Left colon (tissue), 2 donors: ENCODE results near the gene TPM3. TPM values are rescaled to one million over a fixed set of nuclear protein-coding genes. Genes with fewer than 3 reads are reported as not detected.
"Not testable (repeated sequence)": the region's sequence is repeated elsewhere in the genome, so short reads cannot be mapped to it uniquely, and the experiment has no call there.

ENCODE experiments used
- ATAC-seq: fragments of 200-7000 bp; cut with Tn5 transposase; one replicate; pipeline ENCODE4 v1.9.1; 2020; ENCODE audit warnings: mild to moderate bottlenecking, moderate library complexity
- DNase-seq, 2 donors: peaks; one replicate each; pipeline ENCODE4 v3.0.0-alpha.2; 2020
- intact Hi-C, 2 donors: fragments of 100-400 bp; cut with DNase I in 1 of 2; cut with micrococcal nuclease in 1 of 2; formaldehyde crosslinking; loops; one replicate each; pipeline versions ENCODE4 v1.11.2 to v1.14.0; 2022; cut with DNase I, micrococcal nuclease
- microRNA-seq, 2 donors: library from miRNA; unstranded; fragments of <30 nt; microRNA quantifications; one replicate each; pipeline versions ENCODE4 v1.1.0 to v1.2.0, GENCODE V29; 2020
- total RNA-seq, 2 donors: library from RNA; stranded (reverse); fragmentation: NEBNext Ultra II Directional; extraction: Animal tissue kit (Norgen Biotek cat#: 25700); gene quantifications; one replicate each; pipeline ENCODE4 v1.2.1, GENCODE V29; 2021
- donor health status: DM: no; HTN: no; CAD: no.
- donor health status: DM: yes; HTN: yes; CAD: no.

Gene TPM3
- total RNA-seq, 2 donors from 2014 or later, result 490 to 491 TPM

- intact Hi-C loops, result no loop called here
- no peak for ATAC-seq
- DNase-seq, result no peak
Observed at GRCh38 chr1:154141240-154141639, 50.7 kb downstream of the TPM3 start.

DNA sequence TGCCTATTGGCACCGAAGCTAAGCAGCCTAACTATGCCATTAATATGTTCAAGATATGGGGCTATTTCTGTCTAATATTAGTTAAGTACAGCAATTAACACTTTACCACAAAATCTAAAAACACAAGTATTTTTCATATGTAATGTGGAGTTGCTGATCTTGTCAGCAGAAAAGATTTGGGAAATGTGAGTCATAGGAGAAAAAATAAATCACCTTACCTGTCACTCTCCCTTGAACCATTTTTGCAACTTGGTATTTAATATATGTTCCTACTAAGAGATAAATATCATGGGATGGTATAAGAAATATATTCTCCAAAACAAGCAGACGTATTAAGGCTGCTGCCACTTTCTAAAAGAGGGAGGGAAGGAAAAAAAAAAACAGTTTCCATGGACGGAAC is 54.0 kb downstream of the TPM3 start:
- DNase-seq (no peak), ATAC-seq (no peak)
- intact Hi-C loops, result no loop called here

DNA sequence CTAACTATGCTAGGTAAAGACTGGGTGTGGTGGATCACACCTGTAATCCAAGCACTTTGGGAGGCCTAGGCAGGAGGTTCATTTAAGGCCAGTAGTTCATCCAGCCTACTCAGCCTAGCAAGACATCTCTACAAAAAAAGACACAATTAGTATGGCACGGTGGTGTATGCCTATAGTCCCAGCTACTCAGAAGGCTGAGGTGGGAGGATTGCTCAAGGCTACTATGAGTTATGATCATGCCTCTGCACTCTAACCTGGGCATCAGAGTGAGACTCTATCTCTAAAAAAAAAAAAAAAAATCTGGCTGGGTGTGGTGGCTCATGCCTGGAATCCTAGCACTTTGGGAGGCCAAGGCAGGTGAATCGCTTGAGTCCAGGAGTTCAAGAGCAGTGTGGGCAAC is 58.6 kb downstream of the TPM3 start:
- ATAC-seq (no peak), DNase-seq (no peak)
- intact Hi-C loops, result no loop called here

DNA sequence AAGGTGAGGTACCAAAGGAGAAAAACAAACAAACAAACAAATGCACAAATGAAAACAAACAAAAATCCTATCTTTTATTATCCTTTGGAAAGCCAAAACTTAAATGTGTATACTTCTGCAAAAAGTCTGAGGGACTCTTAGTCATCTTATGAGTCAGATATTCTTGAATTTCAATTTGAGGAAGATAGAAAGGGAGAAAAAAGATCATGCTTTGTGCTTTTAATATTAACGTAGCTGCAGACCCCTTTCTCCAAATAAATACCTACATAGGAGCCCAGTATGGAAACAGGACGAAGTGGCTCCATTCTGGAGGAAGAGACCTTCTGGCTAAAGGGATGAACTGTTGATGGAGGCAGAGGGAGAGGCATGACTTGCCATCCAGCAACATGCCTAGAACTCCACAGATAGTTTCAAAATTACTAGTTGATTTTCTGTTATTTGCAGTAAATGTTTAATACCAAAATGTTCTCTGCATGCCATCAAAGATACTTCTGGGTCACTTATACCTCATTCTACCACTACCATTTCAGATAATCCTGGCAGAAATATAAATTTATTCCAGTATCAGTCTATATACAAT is 62.4 kb downstream of the TPM3 start:
- intact Hi-C loops, result no loop called here
- DNase-seq (no peak), ATAC-seq (no peak)

DNA sequence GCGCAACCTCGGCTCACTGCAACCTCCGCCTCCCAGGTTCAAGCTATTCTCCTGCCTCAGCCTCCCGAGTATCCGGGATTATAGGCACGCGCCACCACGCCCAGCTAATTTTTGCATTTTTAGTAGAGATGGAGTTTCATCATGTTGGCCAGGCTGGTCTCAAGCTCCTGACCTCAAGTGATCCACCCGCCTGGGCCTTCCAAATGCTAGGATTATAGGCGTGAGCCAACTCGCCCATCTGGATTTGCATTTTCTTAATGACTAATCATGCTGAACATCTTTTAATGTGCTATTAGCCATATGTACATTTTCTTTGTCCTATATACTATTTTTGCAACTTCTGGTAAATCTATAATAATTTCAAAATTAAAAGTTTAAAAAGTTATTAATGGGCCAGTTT is 68.7 kb downstream of the TPM3 start:
- DNase-seq, intact Hi-C loops, ATAC-seq: not testable (repeated sequence)

DNA sequence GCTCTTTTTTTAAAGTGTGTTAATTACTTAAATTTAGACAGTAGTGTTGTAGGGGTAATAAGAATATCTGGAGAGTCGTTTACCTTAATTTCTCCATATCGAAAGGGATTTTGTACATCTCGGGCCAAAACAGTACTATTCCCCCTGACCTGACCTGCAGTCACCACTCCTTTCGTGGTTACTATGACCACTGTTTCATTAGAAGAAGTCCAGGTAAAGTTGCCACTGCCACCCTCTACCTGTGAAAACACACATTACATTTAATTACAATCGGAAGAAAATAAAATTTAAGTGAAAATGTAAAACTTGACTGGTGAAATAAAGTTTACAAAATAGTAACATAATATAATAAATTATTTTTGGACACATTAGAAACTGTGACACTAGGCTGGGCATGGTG is 74.3 kb downstream of the TPM3 start:
- DNase-seq (no peak), ATAC-seq (no peak)
- intact Hi-C loops, result no loop called here

DNA sequence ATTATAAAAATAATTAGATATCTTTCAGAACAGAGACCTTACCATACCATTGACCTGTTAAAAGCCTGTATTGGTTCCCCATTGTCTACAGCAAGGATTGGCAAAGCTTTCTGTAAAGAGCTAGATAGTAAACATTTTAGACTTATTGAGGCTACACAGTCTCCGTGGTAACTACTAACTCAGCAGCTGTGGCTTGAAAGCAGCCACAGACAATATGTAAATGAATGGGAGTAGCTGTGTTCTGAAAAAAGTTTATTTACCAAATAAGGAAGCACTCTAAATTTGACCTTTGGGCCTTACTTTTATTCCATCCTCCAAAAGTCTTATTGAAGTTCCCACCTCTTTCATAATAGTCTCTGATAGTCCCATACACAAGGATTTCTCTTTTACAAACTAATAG is 76.7 kb downstream of the TPM3 start:
- intact Hi-C loops, result no loop called here
- DNase-seq (no peak), ATAC-seq (peak; percentile 85)

Small RNAs within 50 kb of the gene (microRNA-seq; reads per million reads assigned to microRNA genes)
- 6.8 to 17.6 reads per million in 2 donors for gene MIR190B

Other genes starting within 250 kb of the TPM3 start
- 10 to 100 TPM; 32.1 to 41.7 TPM for gene DENND4B, start 245.4 kb downstream of the TPM3 start, total RNA-seq
- gene CRTC2, start 233.5 kb downstream of the TPM3 start, total RNA-seq, result 10 to 100 TPM; 21.9 to 30.1 TPM
- 10 to 100 TPM; 68.8 to 70.9 TPM for gene SLC39A1, start 228.6 kb downstream of the TPM3 start, total RNA-seq
- 10 to 100 TPM; 18.2 to 21.5 TPM for gene CREB3L4, start 224.2 kb downstream of the TPM3 start, total RNA-seq
- gene JTB, start 214.4 kb downstream of the TPM3 start, total RNA-seq, result 100 to 1,000 TPM; 147 to 149 TPM
- 10 to 100 TPM; 61.3 to 65.4 TPM for gene RAB13, start 205.8 kb downstream of the TPM3 start, total RNA-seq
- gene RPS27, start 201.3 kb downstream of the TPM3 start, total RNA-seq, result 1,000 to 10,000 TPM; 1,062 to 1,224 TPM
- gene NUP210L, start 37.0 kb downstream of the TPM3 start, total RNA-seq, result under 1 TPM in 1 of 2 donors, not detected in 1; 0.06 TPM
- gene CFAP141, start 14.2 kb upstream of the TPM3 start, total RNA-seq, result not detected
- 10 to 100 TPM; 78.5 to 90.2 TPM for gene UBAP2L, start 28.9 kb upstream of the TPM3 start, total RNA-seq
- gene HAX1, start 80.5 kb upstream of the TPM3 start, total RNA-seq, result 10 to 100 TPM; 52.3 to 60.2 TPM
- gene AQP10, start 129.0 kb upstream of the TPM3 start, total RNA-seq, result not detected
- gene ATP8B2, start 133.4 kb upstream of the TPM3 start, total RNA-seq, result 10 to 100 TPM in 1 of 2 donors, 1 to 10 TPM in 1; 4.5 to 11.9 TPM
- 10 to 100 TPM; 32.9 to 51.4 TPM for gene IL6R, start 213.2 kb upstream of the TPM3 start, total RNA-seq